Measurements from ENCODE around the gene MALAT1. TPM values are rescaled to one million over a fixed set of nuclear protein-coding genes. Genes with fewer than 3 reads are reported as not detected.

MALAT1 gene
- total RNA-seq, 3 donors from 2014 or later = 10,779 to 14,350 (median 11,224) TPM

DNA sequence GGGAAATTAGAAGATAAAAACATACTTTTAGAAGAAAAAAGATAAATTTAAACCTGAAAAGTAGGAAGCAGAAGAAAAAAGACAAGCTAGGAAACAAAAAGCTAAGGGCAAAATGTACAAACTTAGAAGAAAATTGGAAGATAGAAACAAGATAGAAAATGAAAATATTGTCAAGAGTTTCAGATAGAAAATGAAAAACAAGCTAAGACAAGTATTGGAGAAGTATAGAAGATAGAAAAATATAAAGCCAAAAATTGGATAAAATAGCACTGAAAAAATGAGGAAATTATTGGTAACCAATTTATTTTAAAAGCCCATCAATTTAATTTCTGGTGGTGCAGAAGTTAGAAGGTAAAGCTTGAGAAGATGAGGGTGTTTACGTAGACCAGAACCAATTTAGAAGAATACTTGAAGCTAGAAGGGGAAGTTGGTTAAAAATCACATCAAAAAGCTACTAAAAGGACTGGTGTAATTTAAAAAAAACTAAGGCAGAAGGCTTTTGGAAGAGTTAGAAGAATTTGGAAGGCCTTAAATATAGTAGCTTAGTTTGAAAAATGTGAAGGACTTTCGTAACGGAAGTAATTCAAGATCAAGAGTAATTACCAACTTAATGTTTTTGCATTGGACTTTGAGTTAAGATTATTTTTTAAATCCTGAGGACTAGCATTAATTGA, 1.0 kb downstream of the MALAT1 start:
- TF ChIP-seq, protein P1, sequence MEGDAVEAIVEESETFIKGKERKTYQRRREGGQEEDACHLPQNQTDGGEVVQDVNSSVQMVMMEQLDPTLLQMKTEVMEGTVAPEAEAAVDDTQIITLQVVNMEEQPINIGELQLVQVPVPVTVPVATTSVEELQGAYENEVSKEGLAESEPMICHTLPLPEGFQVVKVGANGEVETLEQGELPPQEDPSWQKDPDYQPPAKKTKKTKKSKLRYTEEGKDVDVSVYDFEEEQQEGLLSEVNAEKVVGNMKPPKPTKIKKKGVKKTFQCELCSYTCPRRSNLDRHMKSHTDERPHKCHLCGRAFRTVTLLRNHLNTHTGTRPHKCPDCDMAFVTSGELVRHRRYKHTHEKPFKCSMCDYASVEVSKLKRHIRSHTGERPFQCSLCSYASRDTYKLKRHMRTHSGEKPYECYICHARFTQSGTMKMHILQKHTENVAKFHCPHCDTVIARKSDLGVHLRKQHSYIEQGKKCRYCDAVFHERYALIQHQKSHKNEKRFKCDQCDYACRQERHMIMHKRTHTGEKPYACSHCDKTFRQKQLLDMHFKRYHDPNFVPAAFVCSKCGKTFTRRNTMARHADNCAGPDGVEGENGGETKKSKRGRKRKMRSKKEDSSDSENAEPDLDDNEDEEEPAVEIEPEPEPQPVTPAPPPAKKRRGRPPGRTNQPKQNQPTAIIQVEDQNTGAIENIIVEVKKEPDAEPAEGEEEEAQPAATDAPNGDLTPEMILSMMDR (IDR thresholded peaks at IDR 0.05) = no peak
- H3K36me3 ChIP-seq (ENCODE audit: low read depth) = no peaks in the 10 kb centered on the region
- peak overlapping the region; percentile 76 for H3K4me3 ChIP-seq
- H3K9me3 ChIP-seq = no peaks in the 10 kb centered on the region
- ATAC-seq = no peak
- intact Hi-C loops (cut with DNase I, micrococcal nuclease) = loop anchor here (5.0 kb wide), 2 partner anchors 73 to 78 kb away; partner anchors contain the start of gene NEAT1 (in 1 of the 2)
- DNase-seq = no peak
- peaks cover 7% of the 10 kb centered on the region for H3K4me1 ChIP-seq (ENCODE audit: low read depth)

DNA sequence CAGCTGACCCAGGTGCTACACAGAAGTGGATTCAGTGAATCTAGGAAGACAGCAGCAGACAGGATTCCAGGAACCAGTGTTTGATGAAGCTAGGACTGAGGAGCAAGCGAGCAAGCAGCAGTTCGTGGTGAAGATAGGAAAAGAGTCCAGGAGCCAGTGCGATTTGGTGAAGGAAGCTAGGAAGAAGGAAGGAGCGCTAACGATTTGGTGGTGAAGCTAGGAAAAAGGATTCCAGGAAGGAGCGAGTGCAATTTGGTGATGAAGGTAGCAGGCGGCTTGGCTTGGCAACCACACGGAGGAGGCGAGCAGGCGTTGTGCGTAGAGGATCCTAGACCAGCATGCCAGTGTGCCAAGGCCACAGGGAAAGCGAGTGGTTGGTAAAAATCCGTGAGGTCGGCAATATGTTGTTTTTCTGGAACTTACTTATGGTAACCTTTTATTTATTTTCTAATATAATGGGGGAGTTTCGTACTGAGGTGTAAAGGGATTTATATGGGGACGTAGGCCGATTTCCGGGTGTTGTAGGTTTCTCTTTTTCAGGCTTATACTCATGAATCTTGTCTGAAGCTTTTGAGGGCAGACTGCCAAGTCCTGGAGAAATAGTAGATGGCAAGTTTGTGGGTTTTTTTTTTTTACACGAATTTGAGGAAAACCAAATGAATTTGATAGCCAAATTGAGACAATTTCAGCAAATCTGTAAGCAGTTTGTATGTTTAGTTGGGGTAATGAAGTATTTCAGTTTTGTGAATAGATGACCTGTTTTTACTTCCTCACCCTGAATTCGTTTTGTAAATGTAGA, 1.7 kb downstream of the MALAT1 start:
- no peaks in the 10 kb centered on the region for H3K9me3 ChIP-seq
- DNase-seq = peak; percentile 51 to 62 (median 57)
- ATAC-seq = no peak
- H3K36me3 ChIP-seq (ENCODE audit: low read depth) = no peaks in the 10 kb centered on the region
- TF ChIP-seq, protein P1 (IDR thresholded peaks at IDR 0.05) = no peak
- intact Hi-C loops (cut with DNase I, micrococcal nuclease) = loop anchor here (5.0 kb wide), 2 partner anchors 73 to 78 kb away; partner anchors contain the start of gene NEAT1 (in 1 of the 2)
- H3K4me3 ChIP-seq = peak overlapping the region; percentile 76
- H3K4me1 ChIP-seq (ENCODE audit: low read depth) = peaks cover 13% of the 10 kb centered on the region

DNA sequence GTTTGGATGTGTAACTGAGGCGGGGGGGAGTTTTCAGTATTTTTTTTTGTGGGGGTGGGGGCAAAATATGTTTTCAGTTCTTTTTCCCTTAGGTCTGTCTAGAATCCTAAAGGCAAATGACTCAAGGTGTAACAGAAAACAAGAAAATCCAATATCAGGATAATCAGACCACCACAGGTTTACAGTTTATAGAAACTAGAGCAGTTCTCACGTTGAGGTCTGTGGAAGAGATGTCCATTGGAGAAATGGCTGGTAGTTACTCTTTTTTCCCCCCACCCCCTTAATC, 2.3 kb downstream of the MALAT1 start:
- peaks cover 15% of the 10 kb centered on the region for H3K4me1 ChIP-seq (ENCODE audit: low read depth)
- ATAC-seq (no peak), DNase-seq (no peak)
- intact Hi-C loops (cut with DNase I, micrococcal nuclease) = loop anchor here (5.0 kb wide), 2 partner anchors 74 to 79 kb away; partner anchors contain the start of gene NEAT1 (in 1 of the 2)
- no peaks in the 10 kb centered on the region for H3K36me3 ChIP-seq (ENCODE audit: low read depth)
- TF ChIP-seq, protein P1 (IDR thresholded peaks at IDR 0.05) = no peak
- no peaks in the 10 kb centered on the region for H3K9me3 ChIP-seq
- H3K4me3 ChIP-seq = peak overlapping the region; percentile 76

DNA sequence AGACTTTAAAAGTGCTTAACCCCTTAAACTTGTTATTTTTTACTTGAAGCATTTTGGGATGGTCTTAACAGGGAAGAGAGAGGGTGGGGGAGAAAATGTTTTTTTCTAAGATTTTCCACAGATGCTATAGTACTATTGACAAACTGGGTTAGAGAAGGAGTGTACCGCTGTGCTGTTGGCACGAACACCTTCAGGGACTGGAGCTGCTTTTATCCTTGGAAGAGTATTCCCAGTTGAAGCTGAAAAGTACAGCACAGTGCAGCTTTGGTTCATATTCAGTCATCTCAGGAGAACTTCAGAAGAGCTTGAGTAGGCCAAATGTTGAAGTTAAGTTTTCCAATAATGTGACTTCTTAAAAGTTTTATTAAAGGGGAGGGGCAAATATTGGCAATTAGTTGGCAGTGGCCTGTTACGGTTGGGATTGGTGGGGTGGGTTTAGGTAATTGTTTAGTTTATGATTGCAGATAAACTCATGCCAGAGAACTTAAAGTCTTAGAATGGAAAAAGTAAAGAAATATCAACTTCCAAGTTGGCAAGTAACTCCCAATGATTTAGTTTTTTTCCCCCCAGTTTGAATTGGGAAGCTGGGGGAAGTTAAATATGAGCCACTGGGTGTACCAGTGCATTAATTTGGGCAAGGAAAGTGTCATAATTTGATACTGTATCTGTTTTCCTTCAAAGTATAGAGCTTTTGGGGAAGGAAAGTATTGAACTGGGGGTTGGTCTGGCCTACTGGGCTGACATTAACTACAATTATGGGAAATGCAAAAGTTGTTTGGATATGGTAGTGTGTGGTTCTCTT, 2.8 kb downstream of the MALAT1 start:
- ATAC-seq (no peak), DNase-seq (peak in 1 of 3 donors; percentile 7)
- TF ChIP-seq, protein P1 (IDR thresholded peaks at IDR 0.05) = no peak
- Histone ChIP-seq H3K36me3 (ENCODE audit: low read depth) (no peaks in the 10 kb centered on the region), H3K4me1 (ENCODE audit: low read depth) (peaks cover 15% of the 10 kb centered on the region), H3K9me3 (no peaks in the 10 kb centered on the region), H3K4me3 (peak overlapping the region; percentile 76)
- intact Hi-C loops (cut with DNase I, micrococcal nuclease) = loop anchor here (5.0 kb wide), 2 partner anchors 74 to 79 kb away; partner anchors contain the start of gene NEAT1 (in 1 of the 2)

DNA sequence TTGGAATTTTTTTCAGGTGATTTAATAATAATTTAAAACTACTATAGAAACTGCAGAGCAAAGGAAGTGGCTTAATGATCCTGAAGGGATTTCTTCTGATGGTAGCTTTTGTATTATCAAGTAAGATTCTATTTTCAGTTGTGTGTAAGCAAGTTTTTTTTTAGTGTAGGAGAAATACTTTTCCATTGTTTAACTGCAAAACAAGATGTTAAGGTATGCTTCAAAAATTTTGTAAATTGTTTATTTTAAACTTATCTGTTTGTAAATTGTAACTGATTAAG, 3.4 kb downstream of the MALAT1 start:
- Histone ChIP-seq H3K36me3 (ENCODE audit: low read depth) (no peaks in the 10 kb centered on the region), H3K9me3 (no peaks in the 10 kb centered on the region), H3K4me3 (peak overlapping the region; percentile 76), H3K4me1 (ENCODE audit: low read depth) (peaks cover 19% of the 10 kb centered on the region)
- TF ChIP-seq, protein P1 (IDR thresholded peaks at IDR 0.05) = no peak
- no peak for ATAC-seq
- DNase-seq = no peak
- intact Hi-C loops (cut with DNase I, micrococcal nuclease) = loop anchor here (5.0 kb wide), 2 partner anchors 75 to 80 kb away; partner anchors contain the start of gene NEAT1 (in 1 of the 2)
